Left lung (tissue), 10 donors: ENCODE results near the gene LRRC4B. TPM values are rescaled to one million over a fixed set of nuclear protein-coding genes. Genes with fewer than 3 reads are reported as not detected.
A peak's percentile ranks its signal among the peaks of the same experiment; 100 is the strongest.

ENCODE experiments used
- ATAC-seq: fragments of 200-7000 bp; cut with Tn5 transposase; one replicate; pipeline ENCODE4 v1.9.1; 2020; ENCODE audit warnings: moderate library complexity
- DNase-seq, 4 donors: peaks; one replicate each; pipeline ENCODE4 v3.0.0-alpha.2; 2013 to 2020
- H3K27ac ChIP-seq, 2 donors: fragments of 200-600 bp; sonication (generic) in 1 of 2; one replicate each; pipeline versions ENCODE4 v1.5.0 to v1.8.0; 2020 to 2021
- H3K27me3 ChIP-seq, 2 donors: fragments of 200-600 bp; sonication (generic) in 1 of 2; one replicate each; pipeline versions ENCODE4 v1.5.0 to v1.8.0; 2020 to 2021
- H3K36me3 ChIP-seq, 2 donors: fragments of 200-600 bp; sonication (generic) in 1 of 2; one replicate each; pipeline versions ENCODE4 v1.5.0 to v1.8.0; 2020 to 2021
- H3K4me1 ChIP-seq, 2 donors: fragments of 200-600 bp; one replicate each; pipeline ENCODE4 v1.8.0; 2021
- H3K4me3 ChIP-seq, 2 donors: fragments of 200-600 bp; sonication (generic) in 1 of 2; one replicate each; pipeline versions ENCODE4 v1.5.0 to v1.8.0; 2020 to 2021; ENCODE audit warnings: mild to moderate bottlenecking in 1 of 2
- H3K9me3 ChIP-seq, 2 donors: fragments of 200-600 bp; sonication (generic) in 1 of 2; one replicate each; pipeline versions ENCODE4 v1.5.0 to v1.8.0; 2020 to 2021
- intact Hi-C, 2 donors: fragments of 100-400 bp; cut with DNase I; formaldehyde crosslinking; loops; one replicate each; pipeline versions ENCODE4 v1.11.2 to v1.14.2; 2022
- polyA plus RNA-seq, 6 donors: library from polyadenylated mRNA; unstranded; fragments of 120-200 nt; gene quantifications; one replicate each; pipeline ENCODE4 v1.2.1, GENCODE V29; 2013; ENCODE audit not compliant: insufficient read length in 6 of 6
- total RNA-seq, 2 donors: library from RNA; stranded (reverse); fragmentation: NEBNext Ultra II Directional; extraction: Animal tissue kit (Norgen Biotek cat#: 25700); gene quantifications; one replicate each; pipeline ENCODE4 v1.2.1, GENCODE V29; 2021
- TF ChIP-seq, protein P1 (sequence below), 2 donors: fragments of 200-600 bp; sonication (generic) in 1 of 2; IDR thresholded peaks; one replicate each; pipeline versions ENCODE4 v1.5.0 to v1.8.0; 2021; ENCODE audit warnings: antibody characterized with exemption in 2 of 2
- donor health status: DM: no; HTN: yes; CAD: no.
- donor health status: DM: no; HTN: no; CAD: no.

LRRC4B gene
- total and polyA plus RNA-seq, 8 donors, result 2.8 to 14.3 (median 10.0) TPM

DNA sequence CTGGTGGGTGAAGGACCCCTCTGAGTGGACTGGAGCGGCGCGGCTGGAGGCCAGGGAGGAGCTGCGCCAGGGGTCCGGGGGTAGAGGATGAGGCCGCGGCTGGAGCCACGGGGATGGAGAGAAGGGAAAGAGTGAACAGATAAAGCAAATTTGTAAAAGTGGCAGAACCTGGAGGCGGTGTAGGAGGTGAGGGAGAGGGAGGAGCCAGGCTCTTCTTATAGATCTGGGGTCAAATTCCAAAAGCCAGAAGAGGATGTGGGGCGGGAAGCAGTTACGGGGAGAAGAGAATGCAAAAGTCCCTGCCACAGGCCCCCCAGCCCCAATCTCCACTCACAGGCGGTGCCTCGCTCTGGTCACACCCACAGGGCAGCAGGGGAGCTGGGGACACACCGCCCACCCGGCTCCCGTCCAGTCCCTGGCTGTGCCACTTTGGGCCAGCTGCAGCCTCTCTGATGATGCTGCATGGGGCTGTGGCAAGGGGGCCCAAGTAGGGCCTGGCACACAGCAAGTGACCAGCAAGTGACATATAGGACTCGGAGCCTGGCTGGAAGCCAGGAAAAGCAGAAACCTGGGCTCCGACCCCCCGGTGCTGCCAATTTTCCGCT, 11.1 kb downstream of the LRRC4B start:
- no peak overlapping the region for H3K4me3 ChIP-seq
- H3K36me3 ChIP-seq, result no peaks in the 10 kb centered on the region
- ATAC-seq (no peak), DNase-seq (peak in 1 of 4 donors; percentile 43)
- no peak overlapping the region for H3K27ac ChIP-seq
- intact Hi-C loops, result no loop called here
- TF ChIP-seq, protein P1, sequence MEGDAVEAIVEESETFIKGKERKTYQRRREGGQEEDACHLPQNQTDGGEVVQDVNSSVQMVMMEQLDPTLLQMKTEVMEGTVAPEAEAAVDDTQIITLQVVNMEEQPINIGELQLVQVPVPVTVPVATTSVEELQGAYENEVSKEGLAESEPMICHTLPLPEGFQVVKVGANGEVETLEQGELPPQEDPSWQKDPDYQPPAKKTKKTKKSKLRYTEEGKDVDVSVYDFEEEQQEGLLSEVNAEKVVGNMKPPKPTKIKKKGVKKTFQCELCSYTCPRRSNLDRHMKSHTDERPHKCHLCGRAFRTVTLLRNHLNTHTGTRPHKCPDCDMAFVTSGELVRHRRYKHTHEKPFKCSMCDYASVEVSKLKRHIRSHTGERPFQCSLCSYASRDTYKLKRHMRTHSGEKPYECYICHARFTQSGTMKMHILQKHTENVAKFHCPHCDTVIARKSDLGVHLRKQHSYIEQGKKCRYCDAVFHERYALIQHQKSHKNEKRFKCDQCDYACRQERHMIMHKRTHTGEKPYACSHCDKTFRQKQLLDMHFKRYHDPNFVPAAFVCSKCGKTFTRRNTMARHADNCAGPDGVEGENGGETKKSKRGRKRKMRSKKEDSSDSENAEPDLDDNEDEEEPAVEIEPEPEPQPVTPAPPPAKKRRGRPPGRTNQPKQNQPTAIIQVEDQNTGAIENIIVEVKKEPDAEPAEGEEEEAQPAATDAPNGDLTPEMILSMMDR (IDR thresholded peaks at IDR 0.05), result no peak
- no peaks in the 10 kb centered on the region for H3K9me3 ChIP-seq
- H3K4me1 ChIP-seq, result peaks cover 0 to 11% of the 10 kb centered on the region in 2 donors
- H3K27me3 ChIP-seq, result peaks cover 4 to 96% of the 10 kb centered on the region in 2 donors

DNA sequence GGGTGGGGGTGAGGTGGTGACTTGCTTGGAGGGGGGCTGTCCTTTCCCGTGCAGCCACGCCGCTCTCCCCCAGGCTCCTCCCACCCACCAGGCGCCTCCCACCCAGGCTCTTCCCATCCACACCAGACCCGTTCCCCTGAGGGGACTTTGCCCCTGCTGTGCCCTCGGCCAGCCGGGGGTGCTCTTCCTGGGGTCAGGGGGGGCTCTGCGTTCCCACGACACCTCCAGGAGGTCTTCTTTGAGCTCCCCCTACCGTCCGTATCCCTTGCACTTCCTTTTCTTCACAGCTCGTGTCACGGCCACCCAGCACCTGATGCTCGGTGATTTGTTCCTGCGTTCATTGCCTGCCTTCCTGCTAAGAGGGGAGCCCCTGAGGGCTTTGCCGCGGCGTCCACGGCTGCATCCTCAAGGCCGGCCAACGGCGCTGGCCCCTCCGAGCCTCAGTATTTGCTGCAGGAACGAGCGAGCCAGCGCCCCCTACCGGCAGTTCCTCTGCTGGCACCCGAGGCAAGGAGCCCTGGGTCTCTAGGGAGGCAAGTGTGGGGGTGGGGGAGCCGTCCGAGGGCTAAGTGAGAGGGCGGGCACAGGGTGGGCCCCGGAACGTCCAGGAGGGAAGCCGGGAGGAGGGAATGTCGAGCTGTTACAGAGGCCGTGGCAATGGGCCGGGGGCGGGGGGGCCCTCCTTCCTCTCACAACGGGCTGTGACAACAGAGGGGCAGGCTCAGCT, 11.8 kb downstream of the LRRC4B start:
- ATAC-seq (peak; percentile 86), DNase-seq (peak; percentile 49 to 87 (median 72))
- Histone ChIP-seq H3K27ac (no peak overlapping the region), H3K4me3 (peak overlapping the region in 1 of 2 donors; percentile 23), H3K27me3 (peaks cover 4 to 96% of the 10 kb centered on the region in 2 donors), H3K4me1 (peaks cover 0 to 11% of the 10 kb centered on the region in 2 donors), H3K36me3 (no peaks in the 10 kb centered on the region), H3K9me3 (no peaks in the 10 kb centered on the region)
- intact Hi-C loops, result no loop called here
- TF ChIP-seq, protein P1 (IDR thresholded peaks at IDR 0.05), result peak; percentile 68 to 76

DNA sequence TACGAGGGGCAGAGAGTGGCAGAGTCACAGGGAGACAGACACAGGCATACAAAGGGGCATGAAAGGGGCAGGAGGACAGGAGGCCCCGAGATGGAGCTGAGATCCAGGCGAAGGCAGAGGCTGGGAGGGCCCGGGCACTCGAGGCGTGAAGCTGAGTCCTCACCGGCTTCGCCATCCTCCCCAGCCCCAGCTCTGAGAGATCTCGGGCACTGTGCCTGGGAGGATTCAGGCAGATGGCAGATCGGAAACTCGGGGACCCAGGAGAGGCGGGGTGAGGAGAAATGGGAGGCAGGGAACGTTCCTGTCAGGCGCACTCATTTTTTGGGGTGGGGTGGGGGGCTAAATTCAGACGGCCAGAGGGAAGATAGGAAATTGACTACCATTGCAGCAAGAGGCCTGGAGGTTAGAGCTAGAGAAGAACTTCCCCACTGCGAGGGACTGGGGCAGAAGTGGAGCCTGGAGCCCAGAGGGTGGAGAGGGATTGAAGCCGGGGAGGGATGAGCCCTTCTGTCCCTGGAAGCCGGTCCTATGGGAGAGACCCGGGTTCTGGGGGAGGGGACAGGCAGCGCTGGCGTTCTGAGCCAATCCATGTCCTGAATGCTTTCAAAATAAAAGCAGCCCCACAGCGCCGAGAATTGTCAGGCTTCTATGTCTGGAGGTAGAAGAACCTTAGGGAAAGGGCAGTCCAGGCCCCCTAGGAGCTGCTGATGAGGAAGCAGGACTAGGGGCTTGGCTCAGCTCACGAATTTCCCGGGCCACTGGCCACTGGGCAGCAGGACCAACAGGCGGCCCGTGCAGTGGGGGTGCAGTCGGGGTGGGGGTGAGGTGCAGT, 12.6 kb downstream of the LRRC4B start:
- H3K27ac ChIP-seq, result no peak overlapping the region
- H3K27me3 ChIP-seq, result peaks cover 0 to 97% of the 10 kb centered on the region in 2 donors
- no peaks in the 10 kb centered on the region for H3K36me3 ChIP-seq
- intact Hi-C loops, result no loop called here
- peaks cover 0 to 11% of the 10 kb centered on the region in 2 donors for H3K4me1 ChIP-seq
- ATAC-seq, result no peak
- TF ChIP-seq, protein P1 (IDR thresholded peaks at IDR 0.05), result no peak
- H3K4me3 ChIP-seq, result peak overlapping the region in 1 of 2 donors; percentile 23
- no peak for DNase-seq
- no peaks in the 10 kb centered on the region for H3K9me3 ChIP-seq

DNA sequence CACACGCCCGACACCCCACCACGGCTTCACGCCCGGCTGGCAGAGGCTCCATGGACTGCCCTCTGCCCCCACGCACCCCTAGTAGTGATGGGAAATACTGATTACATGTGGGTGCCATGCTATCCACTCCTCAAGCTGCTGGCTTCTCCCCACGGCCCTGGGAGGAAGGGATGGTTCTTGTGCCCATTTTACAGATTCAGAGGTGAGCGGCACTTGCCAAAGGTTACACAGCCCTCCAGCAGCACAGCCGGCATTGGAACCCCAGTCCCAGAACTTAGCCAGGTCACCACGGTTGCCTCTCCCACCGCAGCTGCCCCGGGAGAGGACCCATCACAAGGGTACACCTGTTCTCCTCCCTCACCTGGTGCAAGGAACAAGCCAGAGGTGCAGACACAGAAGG, 13.2 kb downstream of the LRRC4B start:
- Histone ChIP-seq H3K27me3 (peaks cover 0 to 97% of the 10 kb centered on the region in 2 donors), H3K4me1 (peaks cover 0 to 11% of the 10 kb centered on the region in 2 donors), H3K27ac (no peak overlapping the region), H3K9me3 (no peaks in the 10 kb centered on the region), H3K4me3 (no peak overlapping the region), H3K36me3 (no peaks in the 10 kb centered on the region)
- DNase-seq (no peak), ATAC-seq (no peak)
- TF ChIP-seq, protein P1 (IDR thresholded peaks at IDR 0.05), result no peak
- intact Hi-C loops, result no loop called here

DNA sequence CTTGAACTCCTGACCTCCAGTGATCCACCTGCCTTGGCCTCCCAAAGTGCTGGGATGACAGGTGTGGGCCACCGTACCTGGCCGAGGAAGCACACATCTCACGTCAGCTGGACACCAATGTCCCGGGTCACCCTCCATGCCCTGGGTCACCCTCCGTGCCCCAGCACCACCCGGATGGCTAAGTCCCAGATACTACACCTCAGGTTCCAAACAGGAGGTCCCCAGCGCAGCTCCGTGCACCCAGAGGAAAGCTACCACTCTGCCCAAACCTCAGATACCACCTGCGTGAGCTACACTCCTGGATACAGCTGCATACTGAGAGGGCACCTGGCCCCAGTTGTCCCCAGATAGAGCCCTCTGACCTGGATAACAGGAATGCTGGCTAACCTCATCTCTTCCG, 14.0 kb downstream of the LRRC4B start:
- Histone ChIP-seq H3K4me1 (peaks cover 0 to 11% of the 10 kb centered on the region in 2 donors), H3K27ac (no peak overlapping the region), H3K36me3 (no peaks in the 10 kb centered on the region), H3K27me3 (peaks cover 0 to 97% of the 10 kb centered on the region in 2 donors), H3K4me3 (no peak overlapping the region), H3K9me3 (no peaks in the 10 kb centered on the region)
- ATAC-seq (no peak), DNase-seq (no peak)
- intact Hi-C loops, result no loop called here
- TF ChIP-seq, protein P1 (IDR thresholded peaks at IDR 0.05), result no peak
